Trophoblast cell (in vitro differentiated cells and primary cell): ENCODE measurements around the gene PRDM16.

Source experiments
- DNase-seq, 2 donors: peaks; one replicate each; pipeline ENCODE4 v3.0.0-alpha.2; 2016
- H2AFZ ChIP-seq: 2 replicates; pipeline ENCODE4 v1.6.1; 2013; ENCODE audit warnings: low read length, moderate library complexity, mild to moderate bottlenecking; ENCODE audit not compliant: insufficient read depth, poor library complexity
- H2AK5ac ChIP-seq: 2 replicates; pipeline ENCODE4 v1.6.1; 2013; ENCODE audit warnings: mild to moderate bottlenecking, low read length
- H2BK120ac ChIP-seq: 2 replicates; pipeline ENCODE4 v1.6.1; 2013; ENCODE audit warnings: low read length, mild to moderate bottlenecking, moderate library complexity; ENCODE audit not compliant: insufficient read depth, poor library complexity
- H2BK12ac ChIP-seq: 2 replicates; pipeline ENCODE4 v1.6.1; 2013; ENCODE audit warnings: mild to moderate bottlenecking, low read length, moderate library complexity
- H2BK5ac ChIP-seq: 2 replicates; pipeline ENCODE4 v1.6.1; 2013; ENCODE audit warnings: low read length, low read depth, moderate library complexity, mild to moderate bottlenecking; ENCODE audit not compliant: poor library complexity
- H3K14ac ChIP-seq: 2 replicates; pipeline ENCODE4 v1.6.1; 2013; ENCODE audit warnings: mild to moderate bottlenecking, low read length
- H3K18ac ChIP-seq: 2 replicates; pipeline ENCODE4 v1.6.1; 2013; ENCODE audit warnings: mild to moderate bottlenecking, low read length
- H3K23ac ChIP-seq: 2 replicates; pipeline ENCODE4 v1.6.1; 2013; ENCODE audit warnings: low read length
- H3K27ac ChIP-seq: 2 replicates; pipeline ENCODE4 v1.5.1; 2013; ENCODE audit warnings: low read depth, mild to moderate bottlenecking, inconsistent platforms, low read length, moderate library complexity
- H3K27me3 ChIP-seq: 2 replicates; pipeline ENCODE4 v1.6.1; 2013; ENCODE audit warnings: inconsistent platforms, mild to moderate bottlenecking, low read length, moderate library complexity; ENCODE audit not compliant: insufficient read depth
- H3K36me3 ChIP-seq, 2 experiments: 1 replicate in 1 of 2; 2 replicates in 1 of 2; pipeline ENCODE4 v1.6.1; 2013; ENCODE audit warnings: low read length in 2 of 2, mild to moderate bottlenecking in 2 of 2, moderate library complexity in 1 of 2; ENCODE audit not compliant: insufficient read depth in 2 of 2, control insufficient read depth in 1 of 2
- H3K4ac ChIP-seq: 2 replicates; pipeline ENCODE4 v1.6.1; 2013; ENCODE audit warnings: low read depth, mild to moderate bottlenecking, low read length, moderate library complexity
- H3K4me1 ChIP-seq, 2 experiments: 1 replicate in 1 of 2; 2 replicates in 1 of 2; pipeline ENCODE4 v1.6.1; 2013; ENCODE audit warnings: low read length in 2 of 2, mild to moderate bottlenecking in 2 of 2, moderate library complexity in 1 of 2; ENCODE audit not compliant: insufficient read depth in 2 of 2, control insufficient read depth in 1 of 2
- H3K4me2 ChIP-seq: 2 replicates; pipeline ENCODE4 v1.6.1; 2013; ENCODE audit warnings: inconsistent platforms, mild to moderate bottlenecking, low read length, moderate library complexity
- H3K4me3 ChIP-seq: 2 replicates; pipeline ENCODE4 v1.5.1; 2013; ENCODE audit warnings: mild to moderate bottlenecking, low read depth, low read length, inconsistent platforms
- H3K79me1 ChIP-seq: one replicate; pipeline ENCODE4 v1.6.1; 2013; ENCODE audit warnings: low read length
- H3K79me2 ChIP-seq: 2 replicates; pipeline ENCODE4 v1.6.1; 2013; ENCODE audit warnings: low read length, mild to moderate bottlenecking; ENCODE audit not compliant: control insufficient read depth, insufficient read depth, poor library complexity
- H3K9ac ChIP-seq: 2 replicates; pipeline ENCODE4 v1.6.1; 2013; ENCODE audit warnings: mild to moderate bottlenecking, low read length
- H3K9me3 ChIP-seq: 2 replicates; pipeline ENCODE4 v1.6.1; 2013; ENCODE audit warnings: low read depth, mild to moderate bottlenecking, control low read depth, inconsistent platforms, low read length; ENCODE audit not compliant: insufficient read depth
- H4K12ac ChIP-seq: 2 replicates; pipeline ENCODE4 v1.6.1; 2013; ENCODE audit warnings: low read depth, mild to moderate bottlenecking, low read length, moderate library complexity
- H4K8ac ChIP-seq: 2 replicates; pipeline ENCODE4 v1.6.1; 2013; ENCODE audit warnings: low read depth, mild to moderate bottlenecking, low read length, moderate library complexity
- H4K91ac ChIP-seq: one replicate; pipeline ENCODE4 v1.6.1; 2013; ENCODE audit warnings: low read depth, mild to moderate bottlenecking, low read length, moderate library complexity
- WGBS: extraction: QIAGEN DNeasy Blood & Tissue Kit; methylation state at CpG from one replicate; pipeline ENCODE4 v1.1.7; 2013; ENCODE audit warnings: missing lambda C conversion rate; ENCODE audit not compliant: insufficient read length, insufficient coverage; ENCODE audit errors: extremely low coverage; 5-methylcytosine and 5-hydroxymethylcytosine counted together

PRDM16 gene

DNA sequence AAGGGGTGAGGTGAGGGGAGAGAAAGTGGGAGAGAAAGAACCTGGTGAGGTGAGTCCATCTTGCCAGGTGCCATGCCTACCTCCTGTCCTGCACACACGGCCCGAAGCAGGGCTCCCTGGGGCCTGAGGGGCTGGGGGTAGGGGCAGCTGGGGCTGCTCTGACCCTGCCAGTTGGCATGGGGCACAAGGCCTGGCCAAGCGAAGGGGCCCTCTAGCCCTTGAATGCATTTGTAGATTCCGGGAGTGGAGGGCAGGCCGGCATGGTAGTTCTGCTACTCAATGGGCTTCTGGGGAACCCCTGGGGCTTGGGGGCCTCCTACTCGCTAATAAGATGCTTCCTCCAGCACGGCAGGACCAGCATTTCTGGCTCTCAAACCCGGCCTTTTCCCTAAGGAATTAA, 3.6 kb upstream of the PRDM16 start:
- Histone ChIP-seq H3K4me1 (peaks cover 17 to 31% of the 10 kb centered on the region in 2 experiments), H3K27me3 (peaks cover 78% of the 10 kb centered on the region), H4K8ac (no peak overlapping the region), H3K4me2 (no peak overlapping the region), H3K14ac (no peak overlapping the region), H3K9ac (no peak overlapping the region), H3K4ac (no peak overlapping the region), H4K91ac (no peak overlapping the region), H3K23ac (no peak overlapping the region), H2AK5ac (no peak overlapping the region), H2BK5ac (no peak overlapping the region), H3K18ac (no peak overlapping the region), H2AFZ (no peak overlapping the region), H4K12ac (no peak overlapping the region), H3K4me3 (no peak overlapping the region), H2BK12ac (no peak overlapping the region), H3K79me1 (peaks cover 8% of the 10 kb centered on the region), H3K79me2 (no peaks in the 10 kb centered on the region), H3K27ac (no peak overlapping the region), H3K36me3 (no peaks in the 10 kb centered on the region), H3K9me3 (peaks cover 12% of the 10 kb centered on the region), H2BK120ac (no peak overlapping the region)
- WGBS: no CpG with 5 or more reads among the region's 8 CpGs
- no peak for DNase-seq

DNA sequence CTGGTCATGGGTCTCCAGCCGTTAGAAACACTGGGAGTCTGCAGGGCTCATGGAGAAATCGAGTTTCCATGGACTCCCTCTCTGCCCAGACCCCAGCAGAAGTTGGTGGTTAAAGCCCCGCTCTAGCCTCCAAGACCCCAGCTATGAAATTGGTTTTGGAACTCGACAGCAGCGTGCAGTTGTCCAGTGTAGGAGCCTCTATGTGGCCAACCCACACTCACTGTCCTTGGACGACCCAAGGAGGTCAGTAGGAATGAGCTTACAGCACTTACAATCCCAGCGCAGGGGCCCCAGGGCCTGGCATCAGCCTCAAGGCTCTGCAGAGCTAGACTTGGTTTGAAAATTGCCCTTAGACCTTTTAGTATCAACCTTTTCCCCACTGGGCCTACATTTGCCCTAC, 3.2 kb upstream of the PRDM16 start:
- Histone ChIP-seq H2BK12ac (no peak overlapping the region), H3K27ac (no peak overlapping the region), H3K4me1 (peaks cover 19 to 31% of the 10 kb centered on the region in 2 experiments), H3K9me3 (peaks cover 15% of the 10 kb centered on the region), H2AK5ac (no peak overlapping the region), H3K18ac (no peak overlapping the region), H2BK120ac (no peak overlapping the region), H4K91ac (no peak overlapping the region), H3K23ac (no peak overlapping the region), H3K14ac (no peak overlapping the region), H3K27me3 (peaks cover 82% of the 10 kb centered on the region), H3K79me2 (no peaks in the 10 kb centered on the region), H3K4me3 (no peak overlapping the region), H3K36me3 (no peaks in the 10 kb centered on the region), H2AFZ (no peak overlapping the region), H3K79me1 (peaks cover 8% of the 10 kb centered on the region), H3K4me2 (no peak overlapping the region), H4K8ac (no peak overlapping the region), H3K4ac (no peak overlapping the region), H4K12ac (no peak overlapping the region), H3K9ac (no peak overlapping the region), H2BK5ac (no peak overlapping the region)
- no CpG with 5 or more reads among the region's 7 CpGs for WGBS
- DNase-seq: no peak

DNA sequence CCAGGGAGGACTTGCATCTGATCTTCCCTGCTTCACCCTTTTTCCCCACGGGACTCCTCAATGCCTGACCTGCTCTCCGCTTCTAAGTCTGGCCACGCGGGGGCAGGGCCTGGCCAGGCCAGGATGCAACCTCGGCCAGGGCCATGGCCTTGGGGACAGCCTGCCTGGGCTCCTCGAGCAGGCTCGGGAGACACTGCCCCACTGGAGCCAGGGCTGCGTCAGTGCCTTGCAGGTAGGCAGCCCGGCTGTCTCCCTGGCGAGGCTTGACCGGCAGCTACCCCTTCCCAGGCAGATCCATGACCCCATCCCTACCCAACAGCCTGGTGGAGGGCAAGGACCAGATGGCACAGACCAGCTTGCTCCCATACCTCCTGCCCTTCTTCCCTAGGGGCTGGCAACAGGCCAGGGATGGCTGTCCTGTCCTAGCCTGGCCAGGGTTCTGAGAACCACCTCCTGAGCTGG, 2.7 kb upstream of the PRDM16 start:
- Histone ChIP-seq H2BK120ac (no peak overlapping the region), H3K4me3 (no peak overlapping the region), H4K12ac (no peak overlapping the region), H3K4me2 (no peak overlapping the region), H2BK5ac (no peak overlapping the region), H3K79me2 (no peaks in the 10 kb centered on the region), H3K9me3 (peaks cover 16% of the 10 kb centered on the region), H3K36me3 (no peaks in the 10 kb centered on the region), H4K8ac (no peak overlapping the region), H3K4ac (no peak overlapping the region), H3K18ac (no peak overlapping the region), H3K79me1 (peaks cover 8% of the 10 kb centered on the region), H3K27me3 (peaks cover 87% of the 10 kb centered on the region), H3K9ac (no peak overlapping the region), H4K91ac (no peak overlapping the region), H2AFZ (no peak overlapping the region), H3K27ac (no peak overlapping the region), H2AK5ac (no peak overlapping the region), H3K4me1 (peaks cover 19 to 30% of the 10 kb centered on the region in 2 experiments), H2BK12ac (no peak overlapping the region), H3K14ac (no peak overlapping the region), H3K23ac (no peak overlapping the region)
- no peak for DNase-seq
- WGBS: no CpG with 5 or more reads among the region's 11 CpGs

DNA sequence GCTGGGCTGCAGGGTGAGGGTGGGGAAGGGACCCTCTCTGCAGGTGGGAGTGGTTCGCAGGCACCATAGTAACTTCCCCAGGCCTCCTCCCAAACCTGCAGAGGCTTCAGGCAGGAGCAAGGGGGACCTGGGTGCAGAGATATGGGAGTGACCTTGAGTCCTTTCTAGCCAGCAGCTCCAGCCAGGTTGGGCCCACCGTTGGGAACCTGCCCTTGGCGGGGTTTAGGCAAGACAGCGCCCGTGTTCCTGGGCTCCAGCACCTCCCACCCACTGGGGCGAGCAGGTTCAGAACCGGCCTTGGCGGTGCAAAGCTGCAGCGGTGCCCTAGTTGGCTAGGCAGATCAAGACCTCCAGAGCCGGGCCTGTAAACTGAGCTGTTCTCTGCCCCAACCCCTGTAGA, 2.2 kb upstream of the PRDM16 start:
- H3K36me3 ChIP-seq: no peaks in the 10 kb centered on the region
- H2BK120ac ChIP-seq: no peak overlapping the region
- DNase-seq: no peak
- H3K4ac ChIP-seq: no peak overlapping the region
- H3K27ac ChIP-seq: no peak overlapping the region
- H3K79me2 ChIP-seq: no peaks in the 10 kb centered on the region
- H2AK5ac ChIP-seq: no peak overlapping the region
- H2AFZ ChIP-seq: no peak overlapping the region
- no peak overlapping the region for H4K91ac ChIP-seq
- H3K4me3 ChIP-seq: no peak overlapping the region
- H2BK5ac ChIP-seq: no peak overlapping the region
- peaks cover 5% of the 10 kb centered on the region for H3K79me1 ChIP-seq
- peaks cover 93% of the 10 kb centered on the region for H3K27me3 ChIP-seq
- no peak overlapping the region for H3K18ac ChIP-seq
- H3K23ac ChIP-seq: no peak overlapping the region
- H3K4me1 ChIP-seq: peaks cover 13 to 25% of the 10 kb centered on the region in 2 experiments
- H4K8ac ChIP-seq: no peak overlapping the region
- no peak overlapping the region for H4K12ac ChIP-seq
- no peak overlapping the region for H3K9ac ChIP-seq
- H3K9me3 ChIP-seq: peaks cover 21% of the 10 kb centered on the region
- H3K4me2 ChIP-seq: no peak overlapping the region
- no peak overlapping the region for H3K14ac ChIP-seq
- H2BK12ac ChIP-seq: no peak overlapping the region
- WGBS: no CpG with 5 or more reads among the region's 10 CpGs
